ENCODE measurements around the gene APOL6.

APOL6 gene

GRCh38 chr22:35605369-35605680 is 42.9 kb upstream of the APOL6 start:
- no peak for TF ChIP-seq CTCF (IDR thresholded peaks at IDR 0.05; ENCODE audit: borderline replicate concordance, insufficient read depth, low read depth, low read length)
- H3K4me3 ChIP-seq (ENCODE audit: low read depth, low read length): no peak overlapping the region

DNA sequence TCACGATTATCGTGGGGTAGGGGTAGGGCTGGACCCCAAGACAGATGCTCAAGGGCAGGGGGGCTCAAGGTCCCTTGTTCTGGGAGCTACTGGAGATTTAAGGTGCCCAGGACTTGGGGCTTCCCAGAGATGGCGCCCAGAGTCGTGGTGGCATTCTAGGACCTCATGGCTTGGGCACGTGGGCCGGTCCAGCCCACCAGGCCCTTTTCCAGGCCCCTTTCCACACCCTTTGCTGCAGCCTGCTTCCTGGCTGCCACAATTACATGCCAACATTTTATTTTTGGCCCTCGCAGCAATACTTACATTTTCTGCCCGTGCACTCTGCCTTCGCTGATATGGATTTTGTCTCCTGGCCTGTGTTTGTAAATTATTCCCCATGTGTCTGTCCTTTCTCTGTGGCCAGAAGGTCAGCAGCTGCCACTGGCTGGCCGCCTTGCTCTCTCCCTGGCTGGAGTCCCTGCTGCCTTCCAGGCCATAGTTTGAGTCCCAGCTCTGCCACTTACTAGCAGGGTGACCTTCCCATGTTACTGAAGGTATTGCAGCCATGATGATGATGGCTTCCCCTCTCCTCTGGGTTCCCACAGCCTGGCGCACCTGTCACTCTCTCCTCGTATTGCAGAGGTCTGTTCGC is 42.3 kb upstream of the APOL6 start:
- no peak overlapping the region for H3K4me3 ChIP-seq (ENCODE audit: low read depth, low read length)
- no peak for TF ChIP-seq CTCF (IDR thresholded peaks at IDR 0.05; ENCODE audit: borderline replicate concordance, insufficient read depth, low read depth, low read length)

DNA sequence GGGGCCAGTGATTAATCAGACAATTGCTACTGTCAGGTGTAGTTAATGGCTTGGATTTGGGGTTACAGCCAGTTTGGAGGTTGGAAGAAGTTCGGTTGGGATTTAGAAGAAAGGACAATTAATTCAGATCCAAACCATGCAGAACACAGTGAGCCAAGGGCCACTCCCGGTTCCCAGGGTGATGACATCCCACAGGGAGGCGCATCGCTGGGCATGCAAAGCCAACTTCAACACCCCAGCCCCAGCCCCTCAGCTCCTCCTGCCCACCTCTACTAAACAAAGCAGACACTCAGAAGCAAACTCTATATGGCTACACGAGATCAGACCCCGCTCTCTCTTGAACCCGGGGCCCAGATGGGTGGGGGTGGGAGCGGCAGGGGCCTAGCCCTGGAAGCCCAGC is 41.3 kb upstream of the APOL6 start:
- no peak overlapping the region for H3K4me3 ChIP-seq (ENCODE audit: low read depth, low read length)
- TF ChIP-seq CTCF (IDR thresholded peaks at IDR 0.05; ENCODE audit: borderline replicate concordance, insufficient read depth, low read depth, low read length): no peak

DNA sequence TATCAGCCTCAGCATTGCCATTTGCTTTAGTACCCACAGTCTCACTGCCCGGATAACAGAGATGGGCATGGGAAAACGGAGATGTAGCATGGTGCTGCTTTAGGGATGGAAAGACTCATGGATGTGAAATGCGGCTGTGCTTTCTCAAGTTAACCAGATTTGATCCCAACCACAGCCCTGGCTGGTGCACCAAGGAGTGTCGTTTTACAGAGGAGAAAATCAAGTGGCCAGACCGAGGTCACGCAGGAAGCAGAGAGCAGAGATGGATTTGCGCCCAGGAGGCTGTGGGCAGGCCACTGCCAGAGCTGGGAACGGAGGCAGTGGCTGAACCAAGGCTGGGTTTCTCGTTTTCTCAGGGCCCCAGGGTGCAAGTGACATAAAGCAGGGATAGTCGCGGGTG is 40.2 kb upstream of the APOL6 start:
- TF ChIP-seq CTCF (IDR thresholded peaks at IDR 0.05; ENCODE audit: borderline replicate concordance, insufficient read depth, low read depth, low read length): no peak

DNA sequence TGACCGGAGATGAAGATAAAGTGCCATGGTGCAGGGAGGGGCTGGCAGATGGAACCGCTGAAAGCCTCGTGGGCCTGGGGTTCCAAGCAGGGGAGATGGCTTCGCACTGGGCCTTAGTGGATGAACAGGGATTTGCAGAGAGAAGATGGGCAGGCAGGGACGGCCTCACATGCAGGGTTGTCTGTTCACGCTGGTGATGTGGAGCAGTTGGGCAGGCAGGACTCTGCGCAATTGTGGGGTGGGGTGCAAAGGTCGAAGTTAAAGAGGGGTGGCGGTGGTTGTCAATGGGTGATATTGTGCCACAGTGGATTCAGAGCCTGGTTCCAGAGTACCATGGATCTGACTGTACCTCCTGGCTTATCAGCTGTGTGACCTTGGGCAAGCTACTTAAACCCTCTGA is 39.0 kb upstream of the APOL6 start:
- H3K4me3 ChIP-seq (ENCODE audit: low read depth, low read length): no peak overlapping the region
- TF ChIP-seq CTCF (IDR thresholded peaks at IDR 0.05; ENCODE audit: borderline replicate concordance, insufficient read depth, low read depth, low read length): no peak

More for the DNA sequence above, 40.2 kb upstream of the APOL6 start:
- H3K4me3 ChIP-seq (ENCODE audit: low read depth, low read length): no peak overlapping the region

DNA sequence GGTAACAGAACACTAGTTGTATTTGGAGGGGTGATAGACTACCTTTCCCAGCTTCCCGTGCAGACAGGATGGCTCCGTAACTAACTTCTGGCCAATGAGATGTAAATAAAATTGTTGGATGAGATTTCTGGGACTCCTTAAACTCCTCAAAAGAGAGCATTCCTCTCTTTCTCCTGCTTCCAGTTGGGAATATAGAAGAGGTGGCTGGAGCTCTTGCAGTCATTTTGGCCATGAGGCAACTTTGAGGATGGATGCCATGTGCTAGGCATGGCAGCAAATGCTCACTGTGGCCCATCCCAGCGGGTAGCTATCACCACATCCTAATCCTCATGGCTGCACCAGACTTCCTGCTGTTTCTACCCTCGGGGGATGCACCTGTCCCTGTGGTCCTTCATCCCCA is 38.5 kb upstream of the APOL6 start:
- TF ChIP-seq CTCF (IDR thresholded peaks at IDR 0.05; ENCODE audit: borderline replicate concordance, insufficient read depth, low read depth, low read length): no peak
- H3K4me3 ChIP-seq (ENCODE audit: low read depth, low read length): no peak overlapping the region

DNA sequence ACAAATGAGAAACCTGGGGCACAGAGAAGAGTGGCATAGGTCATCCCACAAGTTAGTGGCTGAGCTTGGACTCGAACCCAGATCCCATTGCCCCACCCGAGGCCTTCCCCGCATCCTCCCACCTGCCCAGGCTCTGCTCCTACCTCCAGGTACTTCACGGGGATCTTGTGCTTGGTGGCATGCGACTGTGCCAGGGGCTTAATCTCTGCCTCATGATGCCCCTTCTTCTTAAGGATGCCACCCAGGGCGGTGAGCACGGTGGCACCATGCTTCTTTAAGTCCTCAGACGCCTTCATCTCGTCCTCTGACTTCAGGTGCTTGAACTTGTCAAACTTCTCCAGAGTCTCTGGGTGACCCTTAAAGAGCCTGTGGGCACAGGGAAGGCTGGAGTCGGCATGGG is 37.5 kb upstream of the APOL6 start:
- no peak overlapping the region for H3K4me3 ChIP-seq (ENCODE audit: low read depth, low read length)
- no peak for TF ChIP-seq CTCF (IDR thresholded peaks at IDR 0.05; ENCODE audit: borderline replicate concordance, insufficient read depth, low read depth, low read length)

All from GM12875 (cell line).